WTC11 (cell line): ENCODE results near the gene CROCC2. TPM values are rescaled to one million over a fixed set of nuclear protein-coding genes. Genes with fewer than 3 reads are reported as not detected.

Experiments used
- ATAC-seq: fragments of 200-7000 bp; cut with Tn5 transposase; 2 replicates; pipeline ENCODE4 v1.10.0; 2021; ENCODE audit warnings: mild to moderate bottlenecking, moderate library complexity
- CTCF ChIA-PET: fragments of 300-600 bp; sonication (Branson Sonifier 250); formaldehyde crosslinking; loops from one replicate; lab custom pipeline; 2021; ENCODE audit warnings: antibody characterized with exemption; lab: Charles Lee
- POLR2A ChIA-PET: fragments of 350-600 bp; sonication (Branson Sonifier 250); formaldehyde crosslinking; loops from one replicate; lab custom pipeline; 2021; ENCODE audit warnings: antibody characterized with exemption; lab: Charles Lee
- DNase-seq: peaks from one replicate; pipeline ENCODE4 v3.0.0; 2021; ENCODE audit warnings: low spot score
- H3K27ac Mint-ChIP-seq: 2 replicates; pipeline ENCODE4 v1.8.0; 2021; ENCODE audit warnings: mixed read lengths
- H3K27me3 Mint-ChIP-seq: 2 replicates; pipeline ENCODE4 v1.8.0; 2021; ENCODE audit warnings: low read depth, mild to moderate bottlenecking, moderate library complexity, mixed read lengths
- H3K36me3 Mint-ChIP-seq: 2 replicates; pipeline ENCODE4 v1.8.0; 2021; ENCODE audit warnings: mixed read lengths
- H3K4me1 Mint-ChIP-seq: 2 replicates; pipeline ENCODE4 v1.8.0; 2022; ENCODE audit warnings: mixed read lengths
- H3K4me3 Mint-ChIP-seq: 2 replicates; pipeline ENCODE4 v1.8.0; 2021; ENCODE audit warnings: mild to moderate bottlenecking, moderate library complexity, mixed read lengths
- H3K9me3 Mint-ChIP-seq: 2 replicates; pipeline ENCODE4 v1.8.0; 2021; ENCODE audit warnings: mixed read lengths
- AFF4 ChIP-seq: sonication (generic); formaldehyde crosslinking; IDR thresholded peaks from 2 replicates; pipeline ENCODE4 v1.8.1; 2023; ENCODE audit warnings: mild to moderate bottlenecking, missing genetic modification reagents, borderline replicate concordance
- AR ChIP-seq: fragments of 250-450 bp; sonication (Bioruptor Pico); IDR thresholded peaks from 2 replicates; pipeline ENCODE4 v1.9.0; 2021; ENCODE audit warnings: mild to moderate bottlenecking
- ATF6 ChIP-seq: sonication (generic); formaldehyde crosslinking; IDR thresholded peaks from 2 replicates; pipeline ENCODE4 v1.8.1; 2023; ENCODE audit warnings: mild to moderate bottlenecking, missing genetic modification reagents
- ETV6 ChIP-seq: sonication (generic); formaldehyde crosslinking; IDR thresholded peaks from 2 replicates; pipeline ENCODE4 v1.8.1; 2022; ENCODE audit warnings: mild to moderate bottlenecking, missing genetic modification reagents
- GRHL2 ChIP-seq: fragments of 250-450 bp; sonication (Bioruptor Pico); IDR thresholded peaks from 2 replicates; pipeline ENCODE4 v1.8.0; 2022; ENCODE audit warnings: mild to moderate bottlenecking, moderate library complexity; ENCODE audit not compliant: insufficient replicate concordance, severe bottlenecking
- HMGXB4 ChIP-seq: sonication (generic); formaldehyde crosslinking; IDR thresholded peaks from 2 replicates; pipeline ENCODE4 v1.8.1; 2023; ENCODE audit warnings: mild to moderate bottlenecking, moderate library complexity, missing genetic modification reagents
- JUN ChIP-seq: sonication (generic); formaldehyde crosslinking; IDR thresholded peaks from 2 replicates; pipeline ENCODE4 v1.8.0; 2023; ENCODE audit warnings: mild to moderate bottlenecking, missing genetic modification reagents
- NFATC4 ChIP-seq: fragments of 250-450 bp; sonication (Bioruptor Pico); IDR thresholded peaks from 2 replicates; pipeline ENCODE4 v1.9.0; 2021; ENCODE audit warnings: mild to moderate bottlenecking
- NR1H2 ChIP-seq: sonication (generic); formaldehyde crosslinking; IDR thresholded peaks from 2 replicates; pipeline ENCODE4 v1.9.0; 2021; ENCODE audit warnings: mild to moderate bottlenecking, moderate library complexity, missing genetic modification reagents
- SP1 ChIP-seq: sonication (generic); formaldehyde crosslinking; conservative IDR thresholded peaks from 2 replicates; pipeline ENCODE4 v1.8.1; 2022; ENCODE audit warnings: missing genetic modification reagents
- TCF7 ChIP-seq: sonication (generic); formaldehyde crosslinking; IDR thresholded peaks from 2 replicates; pipeline ENCODE4 v1.8.0; 2022; ENCODE audit warnings: mild to moderate bottlenecking, low read depth, missing genetic modification reagents, moderate library complexity
- USF1 ChIP-seq: sonication (generic); formaldehyde crosslinking; IDR thresholded peaks from 2 replicates; pipeline ENCODE4 v1.8.0; 2022; ENCODE audit warnings: mild to moderate bottlenecking, missing genetic modification reagents
- ZBTB21 ChIP-seq: sonication (generic); formaldehyde crosslinking; IDR thresholded peaks from 2 replicates; pipeline ENCODE4 v1.8.1; 2023; ENCODE audit warnings: mild to moderate bottlenecking, missing genetic modification reagents, borderline replicate concordance
- ZNF281 ChIP-seq: sonication (generic); formaldehyde crosslinking; IDR thresholded peaks from 2 replicates; pipeline ENCODE4 v1.8.0; 2023; ENCODE audit warnings: mild to moderate bottlenecking, missing genetic modification reagents
- total RNA-seq: library from RNA; stranded (reverse); gene quantifications from 3 replicates; pipeline ENCODE4 v1.2.3, GENCODE V29; 2021

The CROCC2 gene
- total RNA-seq, 1 experiment from 2014 or later: not detected

- no peak for ATAC-seq
- H3K27me3 Mint-ChIP-seq: 0 out of 2 replicates have a peak, but pooled peaks cover 2% of the 10 kb centered on the region
- H3K4me1 Mint-ChIP-seq: no peaks in the 10 kb centered on the region
- TF ChIP-seq SP1 (CRISPR knock-in tag) (no peak), ZNF281 (CRISPR knock-in tag) (no peak), ZBTB21 (no peak), HMGXB4 (CRISPR knock-in tag) (no peak), USF1 (CRISPR knock-in tag) (no peak), NR1H2 (CRISPR knock-in tag) (no peak), JUN (CRISPR knock-in tag) (no peak), TCF7 (CRISPR knock-in tag) (no peak)
- H3K36me3 Mint-ChIP-seq: no peaks in the 10 kb centered on the region
- ChIA-PET CTCF (interaction anchor here (0.6 to 1.4 kb wide), 4 partner anchors 22 to 138 kb away, joined by 3 to 4 read pairs (median 4); no protein-coding TSS in a partner anchor), POLR2A (no interaction called here)
- DNase-seq: no peak
- no peak overlapping the region for H3K27ac Mint-ChIP-seq
- no peaks in the 10 kb centered on the region for H3K9me3 Mint-ChIP-seq
- no peak overlapping the region for H3K4me3 Mint-ChIP-seq
These were observed 82.6 kb downstream of the CROCC2 start for GRCh38 chr2:240988571-240989271.

GRCh38 chr2:240989451-240990265 lies 83.5 kb downstream of the CROCC2 start:
- DNase-seq (peak; percentile 53), ATAC-seq (peak; percentile 76)
- POLR2A ChIA-PET: no interaction called here
- CTCF ChIA-PET: interaction anchor here (0.6 to 1.4 kb wide), 4 partner anchors 23 to 138 kb away, joined by 3 to 4 read pairs (median 3); no protein-coding TSS in a partner anchor
- H3K27ac Mint-ChIP-seq: no peak overlapping the region
- no peaks in the 10 kb centered on the region for H3K9me3 Mint-ChIP-seq
- no peaks in the 10 kb centered on the region for H3K36me3 Mint-ChIP-seq
- no peak for TF ChIP-seq NFATC4 (CRISPR knock-in tag)
- no peak overlapping the region for H3K4me3 Mint-ChIP-seq
- no peaks in the 10 kb centered on the region for H3K4me1 Mint-ChIP-seq
- no peaks in the 10 kb centered on the region for H3K27me3 Mint-ChIP-seq

GRCh38 chr2:240990266-240990529 lies 84.1 kb downstream of the CROCC2 start:
- DNase-seq (no peak), ATAC-seq (no peak)
- Mint-ChIP-seq H3K4me1 (no peaks in the 10 kb centered on the region), H3K27me3 (no peaks in the 10 kb centered on the region), H3K4me3 (no peak overlapping the region), H3K27ac (no peak overlapping the region), H3K36me3 (no peaks in the 10 kb centered on the region), H3K9me3 (no peaks in the 10 kb centered on the region)
- POLR2A ChIA-PET: no interaction called here
- CTCF ChIA-PET: interaction anchor here (0.6 to 1.4 kb wide), 3 partner anchors 24 to 77 kb away, joined by 3 read pairs; no protein-coding TSS in a partner anchor
- TF ChIP-seq ATF6 (CRISPR knock-in tag) (no peak), AR (CRISPR knock-in tag) (no peak), AFF4 (no peak), ETV6 (CRISPR knock-in tag) (no peak), GRHL2 (no peak)
